Islet precursor cell (in vitro differentiated cells): ENCODE data around the gene VWF.

Experiments
- DNase-seq: peaks from one replicate; pipeline ENCODE4 v3.0.0-alpha.2; 2018

VWF gene

GRCh38 chr12:6143303-6143675 is 18.8 kb upstream of the VWF start:
- DNase-seq, result peak; percentile 22

DNA sequence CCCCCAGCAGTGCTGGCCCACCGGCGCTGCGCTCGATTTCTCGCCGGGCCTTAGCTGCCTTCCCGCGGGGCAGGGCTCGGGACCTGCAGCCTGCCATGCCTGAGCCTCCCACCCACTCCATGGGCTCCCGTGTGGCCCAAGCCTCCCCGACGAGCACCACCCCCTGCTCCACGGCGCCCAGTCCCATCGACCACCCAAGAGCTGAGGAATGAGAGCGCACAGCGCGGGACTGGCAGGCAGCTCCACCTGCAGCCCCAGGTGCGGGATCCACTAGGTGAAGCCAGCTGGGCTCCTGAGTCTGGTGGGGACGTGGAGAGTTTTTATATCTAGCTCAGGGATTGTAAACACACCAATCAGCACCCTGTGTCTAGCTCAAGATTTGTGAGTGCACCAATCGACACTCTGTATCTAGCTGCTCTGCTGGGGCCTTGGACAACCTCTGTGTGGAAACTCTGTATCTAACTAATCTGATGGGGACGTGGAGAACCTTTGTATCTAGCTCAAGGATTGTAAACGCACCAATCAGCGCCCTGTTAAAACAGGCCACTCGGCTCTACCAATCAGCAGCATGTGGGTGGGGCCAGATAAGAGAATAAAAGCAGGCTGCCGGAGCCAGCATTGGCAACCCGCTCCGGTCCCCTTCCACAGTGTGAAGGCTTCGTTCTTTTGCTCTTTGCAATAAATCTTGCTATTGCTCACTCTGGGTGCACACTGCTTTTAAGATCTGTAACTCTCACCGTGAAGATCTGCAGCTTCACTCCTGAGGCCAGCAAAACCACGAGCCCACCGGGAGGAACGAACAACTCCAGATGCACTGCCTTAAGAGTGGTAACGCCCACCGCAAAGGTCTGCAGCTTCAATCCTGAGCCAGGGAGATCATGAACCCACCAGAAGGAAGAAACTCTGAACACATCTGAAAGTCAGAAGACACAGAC is 18.2 kb upstream of the VWF start:
- DNase-seq, result peak; percentile 43

DNA sequence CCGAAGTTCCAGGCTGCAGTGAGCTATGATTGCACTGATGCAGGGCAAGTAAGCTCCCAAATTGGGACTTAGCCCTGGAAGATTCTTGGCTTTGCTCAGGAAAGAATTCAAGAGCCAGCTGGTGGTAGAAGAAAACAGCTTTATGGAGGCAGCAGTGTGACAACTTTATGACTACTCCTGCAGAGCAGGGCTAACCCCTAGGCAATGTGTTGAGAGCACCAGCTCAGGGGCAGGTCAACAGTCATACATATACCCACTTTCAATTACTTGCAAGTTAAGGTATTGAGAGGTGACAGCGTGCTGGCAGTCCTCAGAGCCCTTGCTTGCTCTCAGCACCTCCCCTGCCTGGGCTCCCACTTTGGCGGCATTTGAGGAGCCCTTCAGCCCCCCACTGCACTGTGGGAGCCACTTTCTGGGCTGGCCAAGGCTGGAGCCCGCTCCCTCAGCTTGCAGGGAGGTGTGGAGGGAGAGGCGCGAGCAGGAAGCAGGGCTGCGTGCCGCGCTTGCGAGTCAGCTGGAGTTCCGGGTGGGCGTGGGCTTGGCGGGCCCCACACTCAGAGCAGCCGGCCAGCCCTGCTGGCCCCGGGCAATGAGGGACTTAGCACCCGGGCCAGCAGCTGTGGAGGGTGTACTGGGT is 17.4 kb upstream of the VWF start:
- DNase-seq, result peak; percentile 49

GRCh38 chr12:6140651-6141447 is 16.4 kb upstream of the VWF start:
- peak; percentile 42 for DNase-seq

- DNase-seq, result no peak
These were observed 10.6 kb upstream of the VWF start for GRCh38 chr12:6135071-6135470.

GRCh38 chr12:6133642-6134041 is 9.2 kb upstream of the VWF start:
- peak; percentile 34 for DNase-seq

- DNase-seq, result peak; percentile 44
These were observed 8.0 kb upstream of the VWF start for GRCh38 chr12:6132496-6132895.

GRCh38 chr12:6125310-6125608 is 789 bp upstream of the VWF start:
- DNase-seq, result peak; percentile 43

DNA sequence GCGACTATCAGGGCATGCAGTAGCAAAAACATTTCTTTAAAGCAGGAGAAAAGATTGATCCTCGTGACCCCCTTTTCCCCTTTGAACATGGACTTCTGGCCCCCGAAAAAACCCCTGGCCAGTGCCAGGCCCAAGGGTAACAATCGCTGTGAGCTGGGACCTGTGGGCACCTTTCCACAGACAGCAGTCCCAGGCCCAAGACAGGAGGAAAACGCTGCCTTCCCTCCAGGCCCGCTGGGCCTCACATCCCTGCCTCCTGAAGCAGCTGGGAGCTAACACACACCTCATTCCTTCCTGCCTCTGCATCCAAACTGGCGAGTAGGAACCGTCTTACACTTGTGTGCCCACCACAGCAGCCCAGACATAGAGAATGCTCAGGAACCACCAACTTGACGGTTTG is 1.2 kb downstream of the VWF start:
- peak; percentile 48 for DNase-seq

DNA sequence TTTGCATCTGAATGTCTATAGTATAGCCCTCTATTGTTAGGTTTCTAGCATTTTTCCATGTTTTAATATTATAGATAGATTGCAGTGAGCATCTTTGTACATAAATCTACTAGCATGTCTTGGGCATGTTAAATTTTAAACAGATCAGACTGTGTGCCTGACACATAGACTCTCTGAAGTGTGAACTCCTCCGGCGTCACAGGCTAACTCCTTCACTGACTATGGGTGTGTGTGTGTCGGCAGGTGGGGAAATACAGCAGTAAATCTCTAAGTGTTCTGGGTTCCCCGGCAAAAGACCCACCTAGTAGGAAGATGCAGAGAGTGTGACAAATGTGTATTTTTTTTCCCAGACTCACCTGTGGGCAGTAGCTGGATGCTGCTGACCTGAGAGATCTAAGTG is 2.3 kb downstream of the VWF start:
- DNase-seq, result no peak

DNA sequence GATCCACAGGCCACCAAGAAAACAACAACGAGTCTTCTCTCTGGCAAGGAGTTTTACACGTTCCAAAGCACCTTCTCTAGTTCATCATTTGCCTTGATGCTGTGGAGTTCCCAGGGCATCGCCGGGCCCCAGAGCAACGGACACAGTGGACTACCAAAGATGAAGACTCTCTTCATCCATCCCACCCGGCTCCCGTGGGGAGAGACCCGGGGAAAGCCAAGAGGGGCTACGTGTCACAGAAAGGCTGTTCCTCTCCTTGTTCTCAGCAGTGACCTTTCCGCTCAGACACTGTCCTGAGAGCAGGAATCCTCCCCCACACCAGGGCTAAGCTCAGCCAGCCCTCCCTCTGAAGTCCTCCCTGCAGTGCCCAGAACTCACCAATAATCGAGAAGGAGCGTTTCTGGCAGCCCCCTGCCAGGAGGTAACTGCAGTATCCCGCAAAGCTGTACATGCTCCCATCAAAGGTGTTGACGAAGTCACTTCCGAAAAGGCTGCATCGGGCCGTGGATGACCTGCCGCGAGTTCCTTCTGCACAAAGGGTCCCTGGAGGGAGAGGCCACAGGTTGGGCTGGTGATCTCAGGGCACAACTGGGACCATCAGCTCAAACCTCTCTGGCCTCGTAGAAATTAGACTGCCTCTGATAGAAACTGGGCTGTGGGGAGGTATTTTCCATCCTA is 3.5 kb downstream of the VWF start:
- DNase-seq, result peak; percentile 57

- peak; percentile 51 for DNase-seq
These were observed 5.4 kb downstream of the VWF start for GRCh38 chr12:6118891-6119568.

DNA sequence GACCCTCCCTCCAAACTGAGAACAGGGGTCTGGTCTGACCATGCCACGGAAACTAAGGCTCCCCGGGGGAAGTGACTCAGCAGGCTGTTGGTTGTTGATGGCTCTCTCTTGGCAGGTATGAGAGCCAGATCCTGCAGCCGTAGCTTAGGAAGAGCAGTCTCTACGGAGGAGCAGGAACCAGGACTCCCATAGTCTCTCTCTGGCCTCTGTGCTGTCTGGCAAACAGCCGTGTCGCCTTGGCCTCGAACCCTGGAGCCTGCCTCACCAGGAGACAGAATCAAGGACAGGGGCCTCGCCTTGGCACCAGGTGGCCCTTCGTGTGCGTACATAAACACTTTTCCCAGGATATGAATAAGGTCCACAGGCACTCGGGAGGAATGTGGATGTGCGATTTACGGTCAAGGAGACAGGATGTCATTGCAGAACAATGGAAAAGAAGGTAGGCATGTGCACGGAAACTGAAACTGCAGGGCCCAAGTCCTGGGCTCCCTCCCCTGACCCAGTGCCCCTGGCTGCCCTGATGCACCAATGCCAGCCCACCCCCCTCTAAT is 7.9 kb downstream of the VWF start:
- DNase-seq, result peak; percentile 87

GRCh38 chr12:6115389-6115788 is 9.1 kb downstream of the VWF start:
- no peak for DNase-seq

GRCh38 chr12:6114476-6114870 is 10.0 kb downstream of the VWF start:
- peak; percentile 62 for DNase-seq

DNA sequence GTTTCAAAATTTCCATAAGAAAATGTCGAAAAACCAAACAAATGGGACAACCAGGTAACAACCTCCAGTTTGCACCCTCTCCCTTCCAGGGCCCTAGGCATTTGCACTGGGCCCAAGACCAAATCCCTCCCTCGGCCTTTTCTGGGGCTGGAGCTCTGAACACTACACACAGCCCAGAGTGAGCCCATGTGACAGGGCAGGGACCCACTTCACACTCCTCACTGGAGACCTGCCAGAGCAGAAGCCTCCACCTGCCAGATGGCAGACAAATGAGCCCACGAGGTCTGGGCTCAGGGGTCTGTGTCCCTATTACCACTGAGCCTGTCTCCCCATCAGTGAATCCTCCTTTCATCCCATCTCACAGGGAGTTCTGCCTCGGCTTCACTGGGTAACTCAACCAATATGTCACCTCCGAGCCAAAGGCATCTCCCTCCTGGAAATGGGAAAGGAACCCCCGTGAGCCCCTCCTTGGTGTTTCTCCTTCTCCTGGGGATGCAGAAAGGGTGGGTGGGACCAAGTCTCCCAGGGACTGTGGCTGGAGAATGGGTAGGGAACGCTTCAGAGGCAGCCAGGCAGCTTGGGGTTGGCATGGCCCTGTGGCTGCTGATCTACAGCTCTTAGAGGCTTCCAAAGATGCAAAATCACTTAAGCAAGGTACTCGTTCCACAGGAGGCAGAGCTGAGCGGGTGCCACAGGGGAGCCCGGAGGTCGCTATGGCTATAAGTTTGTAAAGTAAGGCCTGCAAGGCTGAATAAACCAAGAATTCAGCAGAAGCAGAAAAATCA is 10.6 kb downstream of the VWF start:
- DNase-seq, result peak; percentile 36

DNA sequence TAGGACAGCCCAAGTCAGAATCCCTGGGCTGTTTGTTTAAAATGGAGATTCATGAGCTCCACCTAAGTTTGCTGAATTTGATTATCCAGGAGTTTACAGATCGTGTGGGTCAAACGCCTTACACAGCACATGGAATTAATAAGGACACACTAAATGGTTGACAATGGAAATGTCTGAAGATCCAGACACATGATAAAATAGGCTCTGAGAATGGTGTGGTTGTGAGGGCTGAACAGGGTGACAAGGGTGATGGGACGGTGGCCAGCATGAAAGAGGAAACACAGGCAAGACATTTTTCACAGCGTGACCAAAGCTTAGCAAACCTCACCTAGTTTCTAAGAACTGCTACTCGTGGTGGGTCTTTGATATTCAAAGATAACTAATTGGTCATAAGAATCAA is 12.5 kb downstream of the VWF start:
- peak; percentile 43 for DNase-seq

- peak; percentile 47 for DNase-seq
These were observed 14.5 kb downstream of the VWF start for GRCh38 chr12:6110006-6110405.

GRCh38 chr12:6106218-6106617 is 18.3 kb downstream of the VWF start:
- DNase-seq, result no peak

- no peak for DNase-seq
These were observed 19.6 kb downstream of the VWF start for GRCh38 chr12:6104842-6105241.

GRCh38 chr12:6104027-6104426 is 20.4 kb downstream of the VWF start:
- DNase-seq, result no peak
